ENCODE data around the gene PINLYP.

DNA sequence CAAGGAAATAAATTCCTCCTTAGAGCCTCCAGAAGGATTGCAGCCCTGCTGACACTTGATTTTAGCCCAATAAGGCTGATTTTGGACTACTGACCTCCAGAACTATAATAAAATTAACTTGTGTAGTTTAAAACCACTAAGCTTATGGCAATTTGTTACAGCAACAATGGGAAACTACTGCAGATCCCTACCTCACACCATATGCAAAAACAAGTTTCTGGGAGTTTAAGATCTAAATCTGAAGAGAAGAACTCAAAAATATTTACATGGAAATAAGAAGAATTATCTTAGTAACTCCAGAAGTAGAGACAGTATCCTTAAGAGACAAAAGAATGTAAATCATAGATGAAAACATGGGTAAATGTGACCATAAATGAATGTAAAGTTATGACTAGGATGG lies 36.7 kb upstream of the PINLYP start:
- TF ChIP-seq, protein P1, sequence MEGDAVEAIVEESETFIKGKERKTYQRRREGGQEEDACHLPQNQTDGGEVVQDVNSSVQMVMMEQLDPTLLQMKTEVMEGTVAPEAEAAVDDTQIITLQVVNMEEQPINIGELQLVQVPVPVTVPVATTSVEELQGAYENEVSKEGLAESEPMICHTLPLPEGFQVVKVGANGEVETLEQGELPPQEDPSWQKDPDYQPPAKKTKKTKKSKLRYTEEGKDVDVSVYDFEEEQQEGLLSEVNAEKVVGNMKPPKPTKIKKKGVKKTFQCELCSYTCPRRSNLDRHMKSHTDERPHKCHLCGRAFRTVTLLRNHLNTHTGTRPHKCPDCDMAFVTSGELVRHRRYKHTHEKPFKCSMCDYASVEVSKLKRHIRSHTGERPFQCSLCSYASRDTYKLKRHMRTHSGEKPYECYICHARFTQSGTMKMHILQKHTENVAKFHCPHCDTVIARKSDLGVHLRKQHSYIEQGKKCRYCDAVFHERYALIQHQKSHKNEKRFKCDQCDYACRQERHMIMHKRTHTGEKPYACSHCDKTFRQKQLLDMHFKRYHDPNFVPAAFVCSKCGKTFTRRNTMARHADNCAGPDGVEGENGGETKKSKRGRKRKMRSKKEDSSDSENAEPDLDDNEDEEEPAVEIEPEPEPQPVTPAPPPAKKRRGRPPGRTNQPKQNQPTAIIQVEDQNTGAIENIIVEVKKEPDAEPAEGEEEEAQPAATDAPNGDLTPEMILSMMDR (conservative IDR thresholded peaks at IDR 0.05; ENCODE audit: low read length) = no peak
- no peak for TF ChIP-seq EZH2phosphoT487 (IDR thresholded peaks at IDR 0.05; ENCODE audit: borderline replicate concordance, low read depth, low read length)
